GM21423 (cell line): Measurements from ENCODE around the gene VASP.

Source experiments
- ATAC-seq: cut with Tn5 transposase; IDR thresholded peaks from one replicate; pipeline ENCODE4 v1.9.1; 2021; ENCODE audit warnings: mild to moderate bottlenecking, moderate library complexity; ENCODE audit not compliant: unreplicated experiment

Gene VASP

GRCh38 chr19:45506989-45507871 lies at the start of gene VASP:
TSS of gene VASP (plus strand) at chr19:45507479. CDS start at chr19:45507772, 293 bp downstream.
- peak; percentile 37 for ATAC-seq

- ATAC-seq = no peak
Observed at GRCh38 chr19:45457776-45458175, 49.5 kb upstream of the VASP start.

- no peak for ATAC-seq
Observed at GRCh38 chr19:45460807-45461347, 46.4 kb upstream of the VASP start.

GRCh38 chr19:45462174-45462573 lies 45.1 kb upstream of the VASP start:
- ATAC-seq = no peak

- no peak for ATAC-seq
Observed at GRCh38 chr19:45463241-45463640, 44.0 kb upstream of the VASP start.

GRCh38 chr19:45464274-45464673 lies 43.0 kb upstream of the VASP start:
- no peak for ATAC-seq

- no peak for ATAC-seq
Observed at GRCh38 chr19:45464852-45465441, 42.3 kb upstream of the VASP start.

- no peak for ATAC-seq
Observed at GRCh38 chr19:45467115-45467455, 40.2 kb upstream of the VASP start.

- peak; percentile 56 for ATAC-seq
Observed at GRCh38 chr19:45467456-45468158, 39.7 kb upstream of the VASP start, which contains the start of gene FOSB. TSS of gene FOSB (plus strand) at chr19:45467996. CDS start at chr19:45468587, 591 bp downstream.

GRCh38 chr19:45468159-45468651 lies 39.1 kb upstream of the VASP start:
- ATAC-seq = no peak

- ATAC-seq = peak; percentile 26
Observed at GRCh38 chr19:45468803-45469131, 38.5 kb upstream of the VASP start.

GRCh38 chr19:45469132-45469944 lies 37.9 kb upstream of the VASP start:
- ATAC-seq = peak; percentile 56

GRCh38 chr19:45469945-45470761 lies 37.1 kb upstream of the VASP start:
- ATAC-seq = no peak

- ATAC-seq = no peak
Observed at GRCh38 chr19:45470762-45471081, 36.6 kb upstream of the VASP start.

- no peak for ATAC-seq
Observed at GRCh38 chr19:45471111-45471930, 36.0 kb upstream of the VASP start.

GRCh38 chr19:45471931-45472562 lies 35.2 kb upstream of the VASP start:
- ATAC-seq = no peak

- ATAC-seq = no peak
Observed at GRCh38 chr19:45472563-45473366, 34.5 kb upstream of the VASP start.

- no peak for ATAC-seq
Observed at GRCh38 chr19:45473367-45473681, 34.0 kb upstream of the VASP start.
